Globus pallidus (tissue), 1 donor: ENCODE measurements around the gene CDCA4.
"Not testable (repeated sequence)": the region's sequence is repeated elsewhere in the genome, so short reads cannot be mapped to it uniquely, and the experiment has no call there.

ENCODE experiments used
- DNase-seq: peaks from one replicate; pipeline ENCODE4 v3.0.0-alpha.2; 2015; ENCODE audit warnings: low spot score

CDCA4 gene

DNA sequence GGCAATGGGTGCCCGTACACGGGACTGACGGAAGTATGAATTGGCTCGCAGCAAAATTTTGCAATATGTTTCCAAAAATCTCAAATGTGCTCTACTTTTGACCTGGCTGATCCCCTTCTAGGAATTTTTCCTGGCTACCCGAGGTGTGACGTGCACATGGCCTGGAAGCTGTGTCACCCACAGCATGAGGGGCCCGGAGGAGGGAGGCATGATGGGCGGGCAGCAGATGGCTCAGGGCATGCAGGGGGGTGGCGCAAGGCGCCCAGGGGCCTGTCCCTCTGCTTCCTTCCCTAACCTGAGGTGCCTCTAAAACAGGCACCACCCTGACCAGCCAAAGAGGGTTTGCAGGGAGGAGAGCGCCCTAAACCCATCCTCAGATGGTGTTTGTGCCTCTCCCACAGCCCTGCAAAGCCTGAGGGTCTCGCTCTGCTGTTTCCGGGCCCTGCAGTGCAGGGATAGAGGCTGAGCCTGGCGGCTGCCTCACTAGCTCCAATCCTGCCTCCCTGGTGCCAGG lies 37.7 kb upstream of the CDCA4 start:
- no peak for DNase-seq

DNA sequence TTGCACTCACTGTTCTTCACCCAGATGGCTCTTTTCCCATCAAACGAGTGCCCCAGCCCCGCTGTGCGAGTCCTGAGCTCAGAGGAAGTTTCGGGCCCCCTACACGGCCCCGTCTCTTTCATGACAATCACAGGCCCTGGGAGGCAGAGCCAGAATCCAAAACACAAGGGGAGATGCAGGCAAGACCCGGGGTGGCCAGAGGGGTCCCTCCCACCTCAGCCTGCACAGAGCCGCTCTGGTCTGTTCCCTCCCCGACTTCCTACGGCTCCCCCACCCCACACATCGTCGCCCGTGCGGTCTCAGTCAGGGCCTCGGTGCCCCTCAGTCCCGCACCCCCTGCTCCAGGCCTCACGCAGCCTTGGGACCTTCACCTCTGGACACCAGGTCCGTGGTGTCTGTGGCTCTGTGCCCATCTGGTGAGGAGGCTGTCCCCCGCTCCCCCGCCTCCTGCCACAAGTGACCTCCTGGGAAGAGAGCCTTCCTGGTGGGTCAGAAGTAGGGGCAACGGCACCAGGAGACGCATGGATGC lies 35.5 kb upstream of the CDCA4 start:
- DNase-seq = no peak

DNA sequence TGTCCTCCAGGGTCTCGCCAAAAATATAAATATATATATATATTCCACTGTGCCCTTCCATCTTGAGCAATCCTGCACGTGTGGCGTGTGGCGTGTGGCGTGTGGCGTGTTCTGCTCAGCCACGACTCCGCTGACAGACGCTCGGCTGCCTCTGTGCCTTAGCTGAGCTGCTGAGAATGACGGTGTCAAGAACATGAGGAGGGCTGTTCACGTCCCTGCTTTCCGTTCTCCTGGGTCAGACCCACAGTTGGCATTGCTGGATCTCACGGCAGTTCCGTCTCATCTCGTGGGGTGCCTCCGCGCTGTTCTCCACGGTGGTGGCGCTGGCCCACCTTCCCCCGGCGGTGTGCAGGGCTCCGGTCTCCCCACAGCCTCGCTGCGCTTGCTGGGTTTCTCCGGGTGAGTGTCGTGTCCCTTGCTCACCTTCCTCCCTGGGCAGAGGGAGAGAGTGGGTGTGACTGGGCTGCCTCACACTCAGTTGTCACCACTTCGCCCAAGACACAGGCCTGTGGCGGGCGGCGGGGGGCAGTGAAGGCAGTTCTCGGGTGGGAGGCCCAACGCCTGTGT lies 34.9 kb upstream of the CDCA4 start:
- DNase-seq = no peak

DNA sequence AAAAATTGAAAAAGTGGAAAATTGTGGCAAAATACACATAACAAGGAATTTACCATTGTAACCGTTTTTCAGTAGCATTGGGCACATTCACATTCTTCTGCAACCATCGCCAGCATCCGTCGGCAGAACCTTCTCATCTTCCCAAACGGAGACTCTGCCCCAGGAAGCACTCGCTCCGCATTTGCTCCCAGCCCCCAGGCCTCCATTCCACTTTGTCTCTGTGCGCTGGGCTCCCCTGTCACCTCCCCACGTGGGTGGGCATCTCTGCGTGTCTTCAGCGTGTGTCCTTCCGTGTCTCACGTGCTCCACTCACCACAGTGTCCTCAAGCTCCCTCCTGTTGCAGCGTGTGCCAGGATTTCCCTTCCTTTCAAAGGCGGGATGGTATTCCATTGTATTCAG lies 34.5 kb upstream of the CDCA4 start:
- DNase-seq = no peak

DNA sequence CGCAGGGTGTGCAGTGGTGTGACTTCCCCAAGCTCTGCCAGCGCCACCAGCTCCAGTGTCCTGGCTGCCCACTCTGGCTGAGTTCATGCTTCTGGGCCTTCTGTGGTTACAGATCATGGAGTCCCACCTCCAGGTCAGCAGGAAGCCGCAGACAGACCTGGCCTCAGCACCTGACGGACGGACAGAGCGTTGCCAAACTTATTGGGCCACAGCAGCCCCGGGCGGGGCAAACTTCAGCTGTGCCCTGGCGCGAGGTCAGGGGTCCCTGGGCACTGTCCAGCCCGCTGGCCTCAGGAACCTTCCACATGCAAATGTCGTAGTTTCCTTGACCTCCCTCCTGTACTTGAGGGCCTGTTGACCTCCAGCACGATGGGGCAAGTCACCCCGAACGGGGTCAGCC lies 33.1 kb upstream of the CDCA4 start:
- DNase-seq = no peak

DNA sequence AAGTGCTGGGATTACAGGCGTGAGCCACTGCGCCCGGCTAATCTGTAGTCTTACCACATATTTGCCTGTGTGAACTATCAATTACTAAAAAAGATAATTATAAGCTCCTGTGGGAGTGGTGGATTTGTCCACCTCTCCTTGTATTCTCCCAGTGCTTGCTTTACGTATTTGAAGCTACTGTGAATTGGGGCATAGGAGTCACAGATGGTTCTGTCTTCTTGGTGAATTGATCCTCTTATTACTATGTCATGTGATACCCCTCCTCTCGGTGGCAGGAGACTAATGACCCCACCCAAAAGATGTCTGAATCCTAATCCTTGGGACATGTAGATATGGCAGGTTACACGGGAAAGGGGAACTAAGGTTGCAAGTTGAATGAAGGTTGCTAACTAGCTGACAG lies 32.5 kb upstream of the CDCA4 start:
- DNase-seq = no peak

DNA sequence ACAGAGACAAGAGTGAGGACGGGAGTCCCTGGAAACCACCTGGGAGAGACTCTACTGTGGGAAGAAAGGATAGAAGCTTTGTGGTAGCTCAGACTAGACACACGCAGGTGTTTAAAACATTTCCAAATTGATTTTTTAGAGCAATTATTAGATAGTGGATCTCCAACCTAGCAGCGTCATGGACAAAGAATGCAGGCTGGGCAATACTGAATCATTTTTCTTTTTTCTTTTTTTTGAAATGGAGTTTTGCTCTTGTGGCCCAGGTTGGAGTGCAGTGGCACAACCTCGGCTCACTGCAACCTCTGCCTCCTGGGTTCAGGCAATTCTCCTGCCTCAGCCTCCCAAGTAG lies 31.2 kb upstream of the CDCA4 start:
- DNase-seq = no peak

DNA sequence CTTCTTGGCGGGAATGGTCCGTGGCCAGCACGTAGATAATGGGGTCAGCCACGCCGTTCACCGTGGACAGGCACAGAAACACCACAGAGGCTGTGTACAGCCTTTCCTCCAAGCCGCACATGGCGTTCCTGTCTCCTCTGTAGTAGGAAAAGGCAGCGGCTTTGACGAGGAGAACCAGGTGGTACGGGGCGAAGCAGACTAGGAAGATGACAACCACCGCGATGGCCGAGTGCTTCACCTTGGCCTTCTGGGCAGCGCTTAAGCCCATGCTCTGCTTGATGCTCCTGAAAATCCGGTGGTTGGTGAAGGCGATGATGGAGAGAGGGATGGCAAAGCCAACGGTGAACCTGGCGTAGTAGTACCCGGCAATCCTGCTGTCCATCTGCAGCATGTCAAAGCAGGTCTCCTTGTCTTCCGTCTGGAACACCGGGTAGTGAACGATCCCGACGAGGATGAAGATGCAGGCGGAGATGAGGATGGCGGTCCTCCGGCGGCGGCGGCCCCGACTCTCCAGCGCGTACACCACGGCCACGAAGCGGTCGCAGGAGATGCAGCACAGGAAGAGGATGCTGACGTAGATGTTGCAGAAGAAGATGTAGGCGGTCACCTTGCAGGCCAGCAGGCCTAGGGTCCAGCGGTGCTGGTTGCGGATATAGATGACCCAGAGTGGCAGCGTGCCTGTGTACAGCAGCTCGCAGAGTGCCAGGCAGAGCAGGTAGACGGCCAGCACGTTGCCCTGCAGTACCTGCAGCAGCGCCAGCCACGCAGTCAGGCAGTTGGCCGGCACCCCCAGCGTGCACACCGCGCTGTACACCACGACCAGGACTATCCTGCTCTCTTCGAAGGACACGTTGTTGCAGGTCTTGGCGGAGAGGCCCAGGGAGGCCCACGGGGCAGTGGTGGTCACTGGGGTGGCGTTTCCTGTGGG lies 30.6 kb upstream of the CDCA4 start:
- DNase-seq = no peak

DNA sequence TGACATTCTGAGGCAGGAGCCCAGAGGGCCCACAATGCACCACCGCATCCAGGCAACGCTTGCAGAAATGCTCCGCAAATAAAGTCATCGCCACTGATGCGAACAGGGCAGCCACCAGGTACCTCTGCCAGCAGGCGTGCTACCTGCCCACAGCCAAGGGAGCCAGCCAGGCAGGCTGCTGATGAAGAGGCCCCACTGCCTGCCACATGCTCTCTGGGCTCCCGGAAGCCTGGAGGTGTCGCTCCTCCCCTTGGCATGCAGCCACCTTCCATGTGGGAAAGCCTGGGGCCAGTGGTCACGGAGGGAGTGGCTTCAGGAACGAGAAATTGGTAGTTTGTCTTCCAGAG lies 29.6 kb upstream of the CDCA4 start:
- DNase-seq = no peak

DNA sequence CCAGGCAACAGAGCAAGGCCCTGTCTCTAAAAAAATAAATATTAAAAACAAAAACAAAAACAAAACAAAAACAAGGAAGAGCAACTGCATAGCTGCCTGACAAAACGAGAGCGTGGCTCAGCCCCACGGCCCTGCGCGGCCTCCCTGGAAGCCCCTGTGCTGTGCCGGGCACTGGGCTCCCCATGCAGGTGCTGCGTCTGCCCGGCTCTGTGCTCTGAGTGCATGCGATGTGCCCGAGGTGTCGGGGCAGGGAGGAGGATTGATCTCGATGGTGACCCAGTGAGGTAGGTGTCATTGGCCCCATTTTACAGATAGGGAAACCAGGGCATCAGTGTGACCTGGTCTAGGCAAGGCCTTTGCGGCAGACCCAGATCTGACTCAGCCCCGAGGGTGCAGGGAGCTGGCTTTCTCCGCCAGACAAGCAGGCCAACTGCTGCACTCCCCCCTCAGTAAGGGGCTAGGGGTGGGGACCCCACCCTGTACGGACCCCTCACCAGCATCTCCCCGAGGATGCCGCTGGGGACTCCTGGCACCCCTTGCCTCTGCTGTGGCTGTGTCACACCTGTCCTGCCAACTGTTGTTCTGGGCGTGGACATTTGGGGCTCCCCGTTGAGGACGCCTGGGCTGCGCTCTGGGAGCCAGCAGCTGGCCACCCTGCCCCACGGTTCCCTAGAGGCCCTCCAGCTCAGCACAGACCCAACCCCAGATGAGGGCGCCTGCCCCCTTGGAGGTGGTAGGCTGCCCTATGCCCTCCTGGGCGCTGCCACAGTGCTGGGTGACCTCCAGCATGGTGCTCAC lies 29.1 kb upstream of the CDCA4 start:
- DNase-seq = no peak

DNA sequence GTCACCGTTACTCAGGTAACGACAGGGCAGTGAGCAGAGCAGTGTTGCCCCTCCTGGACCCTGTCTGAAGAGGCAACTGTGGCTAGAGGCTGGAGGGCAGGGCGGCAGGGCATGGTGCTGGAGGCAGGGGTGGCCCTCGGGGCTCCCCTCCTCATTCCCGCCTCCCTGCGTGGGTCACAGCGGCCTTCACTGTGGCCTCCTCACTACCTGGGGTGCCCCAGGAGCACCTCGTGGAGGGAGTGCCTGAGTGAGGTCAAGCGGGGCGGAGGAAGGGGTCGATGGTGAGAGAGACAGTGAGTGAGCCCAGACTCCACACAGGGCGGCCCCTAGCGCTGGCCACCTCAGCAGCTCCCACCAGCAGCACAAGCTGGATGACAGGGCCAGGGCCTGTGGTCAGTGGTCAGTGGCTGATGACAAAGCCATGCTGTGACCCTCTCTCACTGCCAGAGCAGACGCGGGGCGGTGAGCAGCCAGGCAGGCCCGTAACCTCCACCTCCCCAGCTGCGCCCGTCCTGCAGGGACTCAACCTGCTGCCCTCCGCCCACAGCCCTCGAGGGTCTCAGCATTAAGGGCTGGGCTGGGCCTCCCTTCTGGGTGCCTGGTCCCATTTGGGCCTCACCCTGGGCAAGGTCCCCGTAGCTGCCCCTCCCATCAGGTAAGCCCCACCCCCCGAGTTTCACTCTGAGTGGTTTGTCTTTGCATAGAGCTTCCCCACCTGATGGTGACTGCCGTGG lies 26.6 kb upstream of the CDCA4 start:
- DNase-seq = no peak

DNA sequence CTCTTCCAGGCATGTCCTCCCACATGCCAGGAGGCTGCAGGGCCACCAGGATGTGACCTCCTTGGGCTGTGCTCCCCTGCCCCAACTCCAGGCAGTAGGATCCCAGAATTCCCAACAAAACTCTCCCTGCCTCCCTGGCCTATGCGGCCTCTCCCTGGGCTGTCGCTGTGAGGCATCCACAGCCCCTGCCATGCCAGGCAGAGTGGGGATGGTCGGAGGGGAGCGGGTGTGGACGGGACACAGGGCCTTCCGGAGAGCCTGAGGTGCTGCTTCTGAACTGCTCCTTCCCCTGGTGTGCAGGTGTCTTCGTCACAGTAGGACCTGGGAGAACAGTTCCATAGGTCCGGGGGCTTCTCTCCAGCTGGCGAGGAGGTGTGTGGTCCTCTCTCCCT lies 26.0 kb upstream of the CDCA4 start:
- DNase-seq = no peak

DNA sequence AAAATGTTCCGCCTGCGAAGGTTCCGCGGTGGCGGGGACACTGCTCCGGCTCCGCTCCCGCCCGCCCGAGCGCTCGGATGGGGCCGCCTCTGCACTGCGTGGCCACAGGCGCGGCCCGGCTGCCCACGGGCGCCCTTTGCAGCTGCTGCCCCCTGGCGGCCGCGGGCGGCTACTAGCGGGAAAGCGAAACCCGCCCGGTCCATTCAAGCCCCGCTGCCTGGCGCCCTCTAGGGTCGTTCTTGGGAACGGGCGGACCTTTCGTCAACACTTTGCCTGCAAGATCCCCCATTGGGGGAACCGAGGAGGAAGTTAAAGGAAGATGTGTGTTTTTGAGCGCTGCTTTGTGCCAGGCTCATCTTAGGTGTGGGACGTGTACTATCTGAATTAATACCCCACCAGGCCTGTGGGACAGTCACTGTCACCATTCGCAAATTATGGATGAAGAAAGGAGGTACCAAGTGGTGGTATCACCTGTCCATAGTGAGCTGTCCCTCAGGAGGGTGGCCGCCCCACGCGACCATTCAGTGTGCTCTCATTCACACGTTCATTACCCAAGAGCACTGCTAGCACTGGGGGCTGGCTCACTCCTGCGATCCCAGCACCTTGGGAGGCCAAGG lies 24.9 kb upstream of the CDCA4 start:
- peak; percentile 63 for DNase-seq

DNA sequence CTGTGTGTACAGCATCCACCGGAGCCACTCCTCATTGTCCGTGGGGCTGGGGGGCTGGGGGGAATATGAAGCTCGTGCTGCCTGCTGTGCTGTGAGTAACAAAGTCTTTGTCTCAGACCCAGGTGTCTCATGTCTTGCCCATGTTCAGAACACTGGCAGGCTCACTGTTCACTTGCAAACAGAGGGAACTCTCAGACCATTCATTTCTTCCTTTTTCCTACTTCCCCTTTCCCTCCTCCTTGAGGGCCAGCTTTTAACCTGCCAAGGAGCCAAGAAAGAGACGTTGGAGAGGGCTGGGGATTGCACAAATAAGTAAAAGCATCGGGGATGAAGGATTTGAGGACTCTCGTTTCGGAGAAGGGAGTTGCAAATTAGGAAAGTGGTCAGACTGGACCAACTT lies 22.8 kb upstream of the CDCA4 start:
- no peak for DNase-seq

DNA sequence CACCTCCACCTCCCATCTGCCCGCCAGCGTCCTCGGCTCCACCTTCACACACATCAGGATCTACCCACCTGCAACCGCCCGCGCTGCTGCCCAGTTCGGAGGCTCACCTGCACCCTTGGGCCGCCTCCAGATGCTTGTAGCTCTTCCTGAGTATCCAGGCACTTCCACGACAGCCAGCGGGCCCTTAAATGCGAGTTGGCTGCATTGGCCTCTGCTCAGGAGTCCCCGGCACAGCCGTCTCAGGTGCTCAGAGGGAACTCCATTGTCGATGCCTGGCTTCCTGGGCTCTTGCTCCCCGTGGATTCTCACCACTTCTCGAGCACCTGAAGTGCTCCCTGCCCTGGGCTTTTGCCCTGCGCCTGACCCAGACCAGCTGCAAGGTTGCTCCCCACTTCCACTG lies 21.9 kb upstream of the CDCA4 start:
- no peak for DNase-seq

DNA sequence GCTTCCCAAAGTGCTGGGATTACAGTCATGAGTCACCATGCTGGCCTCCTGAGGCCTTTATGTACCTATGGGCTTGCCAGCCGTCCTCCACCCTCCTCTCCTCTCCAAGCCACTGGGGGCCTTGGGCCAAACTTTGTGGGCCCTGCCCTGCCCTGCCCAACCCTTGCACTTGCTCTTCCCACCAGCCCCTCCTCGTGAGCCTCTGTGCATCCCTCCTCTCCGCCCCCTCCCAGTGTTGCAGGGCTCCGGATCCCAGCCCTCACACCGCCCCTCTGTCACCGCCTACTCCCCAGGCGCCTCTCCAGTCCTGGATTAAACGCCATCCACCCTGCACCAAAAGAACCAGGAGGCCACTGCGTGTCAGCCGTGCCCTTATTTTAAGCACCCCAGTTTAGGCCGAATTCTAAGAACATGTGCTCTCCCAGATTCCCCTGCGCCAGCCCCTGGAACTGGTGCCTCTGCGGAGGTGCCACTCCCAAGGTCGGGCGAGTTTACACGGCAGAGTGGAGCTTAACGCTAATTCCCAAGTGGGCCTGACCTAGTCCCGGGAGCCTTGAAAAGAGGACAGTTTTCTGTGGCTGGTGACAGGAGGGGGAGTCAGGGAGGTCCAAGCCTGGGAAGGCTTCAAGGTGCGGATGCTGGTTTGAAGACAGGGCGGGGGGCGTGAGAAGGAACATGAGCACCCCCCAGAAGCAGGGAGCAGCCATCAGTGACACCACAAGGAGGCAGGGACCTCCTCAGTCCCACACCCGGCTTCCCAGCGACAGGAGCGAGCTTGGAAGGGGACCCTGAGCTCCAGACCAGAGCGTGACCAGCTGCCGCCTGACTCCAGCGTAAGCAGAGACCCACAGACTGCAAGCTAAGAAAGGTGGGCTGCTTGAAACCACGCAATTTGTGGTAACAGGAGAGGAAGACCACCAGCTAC lies 21.2 kb upstream of the CDCA4 start:
- no peak for DNase-seq

DNA sequence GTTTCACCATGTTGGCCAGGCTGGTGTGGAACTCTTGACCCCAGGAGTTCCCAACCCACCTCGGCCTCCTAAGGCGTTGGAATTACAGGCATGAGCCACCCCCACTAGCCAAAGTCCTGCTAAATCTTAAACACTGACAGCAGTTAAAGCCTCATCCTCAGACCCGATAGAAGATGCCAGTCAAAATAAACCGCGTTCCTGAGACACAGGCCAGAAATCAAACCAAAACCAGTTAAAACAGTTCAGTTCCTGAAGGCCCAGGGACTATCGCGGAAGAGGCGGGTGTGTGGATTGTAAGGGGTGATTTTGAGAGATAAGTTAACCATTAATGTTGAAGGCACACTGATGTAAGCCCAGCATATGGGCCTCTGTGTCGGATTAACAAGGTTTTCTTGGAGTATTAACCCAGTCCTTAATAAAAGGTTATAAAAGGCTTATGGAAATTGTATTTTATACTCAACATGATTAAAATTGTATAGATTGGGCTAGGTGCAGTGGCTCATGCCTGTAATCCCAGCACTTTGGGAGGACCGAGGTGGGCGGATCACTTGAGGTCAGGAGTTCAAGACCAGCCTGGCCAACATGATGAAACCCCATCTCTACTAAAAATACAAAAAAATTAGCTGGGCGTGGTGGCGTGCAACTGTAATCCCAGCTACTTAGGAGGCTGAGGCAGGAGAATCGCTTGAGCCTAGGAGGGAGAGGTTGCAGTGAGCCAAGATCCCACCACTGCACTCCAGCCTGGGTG lies 18.7 kb upstream of the CDCA4 start:
- no peak for DNase-seq

DNA sequence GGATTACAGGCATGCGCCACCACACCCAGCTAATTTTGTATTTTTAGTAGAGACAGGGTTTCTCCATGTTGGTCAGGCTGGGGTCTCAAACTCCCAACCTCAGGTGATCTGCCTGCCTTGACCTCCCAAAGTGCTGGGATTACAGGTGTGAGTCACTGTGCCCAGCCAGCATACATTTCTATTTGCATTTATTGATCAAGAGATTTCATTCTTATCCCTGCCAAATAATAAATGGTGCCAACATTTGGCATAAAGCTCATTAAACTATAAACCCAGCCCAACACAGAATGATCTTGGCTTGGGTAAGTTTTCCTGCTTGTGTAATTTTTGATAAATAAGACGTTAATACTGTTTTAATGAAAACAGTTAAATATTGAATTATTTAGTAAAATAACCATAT lies 14.7 kb upstream of the CDCA4 start:
- not testable (repeated sequence) for DNase-seq

DNA sequence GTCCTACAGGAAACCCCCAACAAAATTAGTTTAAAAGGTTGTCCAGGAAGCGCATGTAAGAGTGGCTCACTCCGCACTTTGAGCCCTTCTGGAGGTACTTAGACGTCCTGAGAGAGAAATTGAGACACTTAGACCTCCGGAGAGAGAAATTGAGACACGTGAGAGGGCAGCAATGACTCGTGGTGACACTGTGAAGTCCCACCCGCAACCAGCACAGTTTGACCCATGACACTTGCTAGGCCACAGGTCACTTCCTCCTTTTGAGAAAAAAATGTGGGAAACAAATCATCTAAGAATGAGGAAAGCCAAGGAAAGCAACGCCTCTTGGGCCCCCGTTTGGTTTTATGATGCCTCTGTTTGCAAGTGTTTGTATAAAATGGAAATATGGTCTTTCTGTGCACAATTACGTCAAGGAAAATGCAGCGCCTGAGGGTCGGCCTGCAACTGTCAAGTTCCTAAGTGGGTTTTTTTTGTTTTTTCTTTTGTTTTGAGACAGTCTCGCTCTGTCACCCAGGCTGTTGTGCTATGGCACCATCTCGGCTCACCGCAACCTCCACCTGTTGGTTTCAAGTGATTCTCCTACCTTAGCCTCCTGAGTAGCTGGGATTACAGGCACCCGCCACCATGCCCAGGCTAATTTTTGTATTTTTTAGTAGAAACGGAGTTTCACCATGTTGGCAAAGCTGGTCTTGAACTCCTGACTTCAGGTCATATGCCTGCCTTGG lies 13.6 kb upstream of the CDCA4 start:
- no peak for DNase-seq
